Fibroblast of the aortic adventitia (primary cell): ENCODE measurements around the gene IL5RA. TPM values are rescaled to one million over a fixed set of nuclear protein-coding genes. Genes with fewer than 3 reads are reported as not detected.

ENCODE experiments used
- DNase-seq: peaks from one replicate; pipeline ENCODE4 v3.0.0-alpha.2; 2010; ENCODE audit warnings: low read depth
- H3K4me3 ChIP-seq: 2 replicates; pipeline ENCODE4 v1.5.1; 2011; ENCODE audit warnings: low read depth, mild to moderate bottlenecking, control low read depth, low read length, moderate library complexity
- total RNA-seq: library from RNA; depleted of rRNA; stranded (reverse); fragments of >200 nt; gene quantifications from 2 replicates; pipeline ENCODE4 v1.2.3, GENCODE V29; 2012; ENCODE audit warnings: low replicate concordance
- TF ChIP-seq, protein P1 (sequence below): IDR thresholded peaks from 2 replicates; pipeline ENCODE4 v1.5.1; 2011; ENCODE audit warnings: mild to moderate bottlenecking, low read length, control low read depth, inconsistent platforms; ENCODE audit not compliant: insufficient read depth

IL5RA gene
- total RNA-seq, 1 donor = not detected

DNA sequence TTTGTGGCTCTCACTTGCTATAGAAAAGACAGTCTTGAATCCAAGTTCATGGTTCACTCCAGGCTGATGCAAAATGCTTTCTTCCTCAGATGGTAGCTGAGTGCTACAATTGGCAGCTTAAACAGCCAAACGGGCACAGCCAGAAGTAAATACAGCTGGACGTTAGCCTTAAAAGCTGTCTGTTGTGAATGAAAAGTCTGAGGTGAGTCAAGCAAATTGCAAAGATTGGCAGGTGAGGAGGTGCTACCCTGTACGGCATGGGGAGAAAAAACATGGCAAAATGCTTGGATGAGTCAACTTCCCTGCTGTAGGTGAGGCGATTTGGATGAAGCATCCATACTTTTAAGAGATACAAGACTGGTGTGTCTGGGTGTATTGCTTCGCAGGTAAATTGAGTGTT, 40.5 kb downstream of the IL5RA start:
- DNase-seq = no peak
- TF ChIP-seq, protein P1, sequence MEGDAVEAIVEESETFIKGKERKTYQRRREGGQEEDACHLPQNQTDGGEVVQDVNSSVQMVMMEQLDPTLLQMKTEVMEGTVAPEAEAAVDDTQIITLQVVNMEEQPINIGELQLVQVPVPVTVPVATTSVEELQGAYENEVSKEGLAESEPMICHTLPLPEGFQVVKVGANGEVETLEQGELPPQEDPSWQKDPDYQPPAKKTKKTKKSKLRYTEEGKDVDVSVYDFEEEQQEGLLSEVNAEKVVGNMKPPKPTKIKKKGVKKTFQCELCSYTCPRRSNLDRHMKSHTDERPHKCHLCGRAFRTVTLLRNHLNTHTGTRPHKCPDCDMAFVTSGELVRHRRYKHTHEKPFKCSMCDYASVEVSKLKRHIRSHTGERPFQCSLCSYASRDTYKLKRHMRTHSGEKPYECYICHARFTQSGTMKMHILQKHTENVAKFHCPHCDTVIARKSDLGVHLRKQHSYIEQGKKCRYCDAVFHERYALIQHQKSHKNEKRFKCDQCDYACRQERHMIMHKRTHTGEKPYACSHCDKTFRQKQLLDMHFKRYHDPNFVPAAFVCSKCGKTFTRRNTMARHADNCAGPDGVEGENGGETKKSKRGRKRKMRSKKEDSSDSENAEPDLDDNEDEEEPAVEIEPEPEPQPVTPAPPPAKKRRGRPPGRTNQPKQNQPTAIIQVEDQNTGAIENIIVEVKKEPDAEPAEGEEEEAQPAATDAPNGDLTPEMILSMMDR = no peak

DNA sequence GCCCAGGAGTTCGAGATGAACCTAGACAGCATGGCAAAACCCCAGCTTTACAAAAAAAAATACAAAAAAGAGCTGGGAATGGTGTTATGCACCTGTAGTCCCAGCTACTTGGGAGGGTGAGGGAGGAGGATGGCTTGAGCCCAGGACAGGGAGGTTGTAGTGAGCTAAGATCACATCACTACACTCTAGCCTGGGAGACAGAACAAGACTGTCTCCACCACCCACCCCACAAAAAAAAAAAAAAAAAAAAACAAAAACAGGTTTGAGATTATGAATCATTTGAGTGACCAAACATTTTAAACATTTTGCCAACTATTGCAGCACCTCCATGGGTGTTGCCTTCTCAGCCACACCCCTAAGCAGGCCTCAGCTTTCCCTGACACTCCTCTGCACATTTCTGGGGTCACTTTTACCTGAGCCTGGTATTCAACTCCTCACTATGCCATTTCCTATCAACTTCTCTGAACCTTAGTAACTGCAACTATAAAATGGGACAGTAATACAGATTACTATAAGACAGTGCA, 41.8 kb downstream of the IL5RA start:
- TF ChIP-seq, protein P1 = no peak
- no peak for DNase-seq
- no peak overlapping the region for H3K4me3 ChIP-seq

More for the DNA sequence above, 40.5 kb downstream of the IL5RA start:
- H3K4me3 ChIP-seq = no peak overlapping the region

DNA sequence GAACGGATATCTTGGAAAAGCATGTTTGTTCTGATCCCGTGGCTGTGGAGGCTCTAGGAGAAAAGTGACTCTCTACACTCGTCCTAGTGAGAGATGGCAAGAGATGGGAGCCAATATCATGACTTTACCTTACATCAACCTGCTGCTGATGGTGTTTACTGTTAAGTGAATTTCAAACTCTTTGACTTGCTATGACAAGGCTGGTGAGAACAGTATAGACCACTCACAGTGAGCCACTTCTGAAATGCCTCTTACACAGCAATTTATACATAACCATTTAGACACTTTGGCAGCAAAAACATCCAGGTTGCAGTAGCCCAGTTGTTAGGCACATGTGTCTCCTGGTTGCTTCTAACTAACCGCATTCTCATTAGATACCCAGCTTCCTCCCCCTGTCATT, 43.3 kb downstream of the IL5RA start:
- no peak for DNase-seq
- TF ChIP-seq, protein P1 = no peak
- H3K4me3 ChIP-seq = no peak overlapping the region

DNA sequence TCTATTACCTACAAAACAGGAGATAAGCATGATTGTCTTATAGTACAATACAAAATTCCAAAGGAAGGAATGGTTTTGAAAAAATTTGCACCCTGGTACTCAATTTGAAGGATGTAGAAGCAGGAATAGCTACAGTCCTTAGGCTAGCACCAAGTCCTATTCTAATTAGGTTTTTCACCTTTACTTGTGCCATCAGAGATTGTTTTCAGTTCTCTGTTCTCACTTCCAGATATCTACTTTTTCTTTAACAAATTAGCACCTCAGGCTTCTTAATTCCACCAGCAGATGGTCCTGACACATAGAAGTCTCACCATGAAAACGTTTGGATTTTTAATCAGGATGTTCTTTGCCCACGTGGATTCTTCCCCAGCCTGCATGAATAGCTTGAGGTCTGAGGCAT, 43.8 kb downstream of the IL5RA start:
- no peak overlapping the region for H3K4me3 ChIP-seq
- no peak for DNase-seq

DNA sequence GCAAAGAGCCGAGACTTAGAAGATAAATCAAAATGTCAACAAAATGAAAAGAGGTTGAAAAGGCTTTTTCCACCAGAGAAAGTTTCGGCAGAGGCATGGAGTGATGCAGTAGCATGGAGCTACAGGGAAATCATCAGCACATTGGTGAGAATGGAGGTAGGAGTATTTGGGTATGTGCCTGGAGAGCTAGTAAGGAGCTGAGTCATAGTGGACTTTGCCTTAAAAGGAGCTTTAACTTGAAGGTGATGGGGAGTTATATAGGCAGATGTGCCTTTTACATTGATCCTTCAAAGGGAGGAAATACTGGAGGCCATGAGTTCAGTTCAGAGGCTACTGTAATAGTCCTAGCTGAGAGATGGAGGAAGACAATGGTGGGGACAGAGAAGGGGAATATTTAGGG, 44.3 kb downstream of the IL5RA start:
- peak; percentile 3 for DNase-seq
- TF ChIP-seq, protein P1 = no peak
- no peak overlapping the region for H3K4me3 ChIP-seq

More for the DNA sequence above, 43.8 kb downstream of the IL5RA start:
- TF ChIP-seq, protein P1 = no peak

DNA sequence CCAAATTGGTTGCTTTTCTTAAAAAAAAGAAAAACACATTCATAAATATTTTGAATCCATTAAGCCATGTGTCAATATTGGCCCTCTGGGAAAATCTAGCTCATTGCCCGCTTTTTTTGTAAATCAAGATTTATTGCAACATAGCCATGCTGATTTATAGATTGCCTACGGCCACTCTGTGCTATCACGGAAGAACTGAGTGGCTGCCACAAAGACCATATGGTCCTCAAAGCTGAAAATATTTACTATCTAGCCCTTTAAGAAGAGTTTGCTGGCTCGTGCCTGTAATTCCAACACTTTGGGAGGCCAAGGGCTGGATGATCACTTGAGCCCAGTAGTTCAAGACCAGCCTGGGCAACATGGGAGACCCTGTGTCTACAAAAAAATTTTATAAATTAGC, 45.9 kb downstream of the IL5RA start:
- DNase-seq = no peak
- H3K4me3 ChIP-seq = no peak overlapping the region
- TF ChIP-seq, protein P1 = no peak

DNA sequence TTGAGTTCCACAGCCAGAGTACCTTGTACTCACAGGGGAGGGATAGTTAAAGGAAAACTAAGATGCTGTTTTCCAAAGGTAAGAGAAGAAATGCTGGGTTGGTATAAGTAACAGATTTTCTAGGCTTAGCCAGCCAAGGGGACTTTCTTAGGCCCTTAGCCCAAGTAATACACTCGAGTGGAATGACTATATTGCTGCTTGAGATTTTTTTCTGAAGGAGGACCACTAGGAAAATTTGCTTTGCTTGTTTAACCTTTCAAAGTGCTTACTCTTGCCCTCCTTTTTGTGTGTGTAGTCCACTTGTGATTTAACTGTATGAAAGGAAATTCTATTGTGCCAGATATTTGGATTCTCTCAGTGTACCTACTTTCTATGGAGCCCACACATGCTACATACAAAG, 50.5 kb downstream of the IL5RA start:
- TF ChIP-seq, protein P1 = no peak
- no peak overlapping the region for H3K4me3 ChIP-seq
- no peak for DNase-seq
